HEK293 (cell line): ENCODE results near the gene MCAM.

Experiments
- EGR2 ChIP-seq: fragments of 450-650 bp; formaldehyde crosslinking; IDR thresholded peaks from 2 replicates; pipeline ENCODE4 v1.5.1; 2016; ENCODE audit warnings: low read depth, missing biosample characterization, missing genetic modification characterization
- FEZF1 ChIP-seq: fragments of 450-650 bp; formaldehyde crosslinking; IDR thresholded peaks from 2 replicates; pipeline ENCODE4 v1.5.1; 2016; ENCODE audit warnings: missing biosample characterization, missing genetic modification characterization
- GLIS1 ChIP-seq: fragments of 450-650 bp; formaldehyde crosslinking; IDR thresholded peaks from 2 replicates; pipeline ENCODE4 v1.5.1; 2016; ENCODE audit warnings: missing biosample characterization, missing genetic modification characterization
- PATZ1 ChIP-seq: fragments of 450-650 bp; formaldehyde crosslinking; IDR thresholded peaks from 2 replicates; pipeline ENCODE4 v1.5.1; 2016; ENCODE audit warnings: missing biosample characterization, missing genetic modification characterization
- TRIM28 ChIP-seq: IDR thresholded peaks from 2 replicates; pipeline ENCODE4 v1.6.1; 2011; ENCODE audit warnings: low read length, control low read depth, borderline replicate concordance
- ZBTB17 ChIP-seq: fragments of 450-650 bp; formaldehyde crosslinking; IDR thresholded peaks from 2 replicates; pipeline ENCODE4 v1.5.1; 2016; ENCODE audit warnings: missing biosample characterization, missing genetic modification characterization
- ZFP37 ChIP-seq: fragments of 450-650 bp; formaldehyde crosslinking; IDR thresholded peaks from 2 replicates; pipeline ENCODE4 v1.5.1; 2016; ENCODE audit warnings: missing biosample characterization, missing genetic modification characterization
- ZFP69B ChIP-seq: fragments of 450-650 bp; formaldehyde crosslinking; IDR thresholded peaks from 2 replicates; pipeline ENCODE4 v1.5.1; 2016; ENCODE audit warnings: missing biosample characterization, missing genetic modification characterization
- ZNF341 ChIP-seq: fragments of 450-650 bp; formaldehyde crosslinking; IDR thresholded peaks from 2 replicates; pipeline ENCODE4; 2016; ENCODE audit warnings: low read depth, missing biosample characterization, missing genetic modification characterization
- ZNF398 ChIP-seq: fragments of 450-650 bp; formaldehyde crosslinking; IDR thresholded peaks from 2 replicates; pipeline ENCODE4 v1.5.1; 2017; ENCODE audit warnings: missing biosample characterization, missing genetic modification characterization
- ZNF501 ChIP-seq: fragments of 450-650 bp; formaldehyde crosslinking; IDR thresholded peaks from 2 replicates; pipeline ENCODE4 v1.5.1; 2016; ENCODE audit warnings: missing biosample characterization, missing genetic modification characterization
- ZNF518A ChIP-seq: fragments of 450-650 bp; formaldehyde crosslinking; conservative IDR thresholded peaks from 2 replicates; pipeline ENCODE4 v1.5.1; 2016; ENCODE audit warnings: low read depth, missing biosample characterization, missing genetic modification characterization
- ZNF558 ChIP-seq: fragments of 450-650 bp; formaldehyde crosslinking; IDR thresholded peaks from 2 replicates; pipeline ENCODE4 v1.5.1; 2016; ENCODE audit warnings: missing biosample characterization, missing genetic modification characterization
- ZNF560 ChIP-seq: fragments of 450-650 bp; formaldehyde crosslinking; IDR thresholded peaks from 2 replicates; pipeline ENCODE4 v1.5.1; 2017; ENCODE audit warnings: missing biosample characterization, missing genetic modification characterization, borderline replicate concordance
- ZNF629 ChIP-seq: fragments of 450-650 bp; formaldehyde crosslinking; IDR thresholded peaks from 2 replicates; pipeline ENCODE4 v1.5.1; 2017; ENCODE audit warnings: missing biosample characterization, missing genetic modification characterization
- ZNF645 ChIP-seq: fragments of 450-650 bp; formaldehyde crosslinking; IDR thresholded peaks from 2 replicates; pipeline ENCODE4; 2016; ENCODE audit warnings: missing biosample characterization, missing genetic modification characterization
- ZNF692 ChIP-seq: fragments of 450-650 bp; formaldehyde crosslinking; IDR thresholded peaks from 2 replicates; pipeline ENCODE4 v1.5.1; 2016; ENCODE audit warnings: missing biosample characterization, missing genetic modification characterization
- ZXDB ChIP-seq: fragments of 450-650 bp; formaldehyde crosslinking; IDR thresholded peaks from 2 replicates; pipeline ENCODE4 v1.5.1; 2016; ENCODE audit warnings: missing biosample characterization, missing genetic modification characterization

Gene MCAM

GRCh38 chr11:119361056-119361787, 44.3 kb upstream of the MCAM start (continued):
- TF ChIP-seq ZNF518A = no peak
- peak; percentile 86 for TF ChIP-seq EGR2
- peak; percentile 55 for TF ChIP-seq FEZF1 (tag by site-specific recombination)
- TF ChIP-seq ZBTB17 (tag by site-specific recombination) = peak; percentile 98
- TF ChIP-seq ZNF560 (tag by site-specific recombination) = no peak
- peak; percentile 53 for TF ChIP-seq ZNF629
- peak; percentile 53; the same call in 1 of the 2 replicates for TF ChIP-seq ZXDB (tag by site-specific recombination)
- TF ChIP-seq ZNF341 (tag by site-specific recombination) = peak; percentile 40; the same call in 1 of the 2 replicates
- TF ChIP-seq GLIS1 = peak; percentile 48
- TF ChIP-seq ZNF501 (tag by site-specific recombination) = no peak
- no peak for TF ChIP-seq ZNF645 (tag by site-specific recombination)
- 0 out of 2 replicates have a peak, but pooled peaks have one; percentile 19 for TF ChIP-seq ZNF558
- TF ChIP-seq ZNF692 = peak; percentile 76; the same call in 1 of the 2 replicates
- TF ChIP-seq ZFP37 (tag by site-specific recombination) = 0 out of 2 replicates have a peak, but pooled peaks have one; percentile 26
- peak; percentile 84; the same call in 1 of the 2 replicates for TF ChIP-seq TRIM28
- TF ChIP-seq ZNF398 = peak; percentile 76
- TF ChIP-seq PATZ1 (tag by site-specific recombination) = peak; percentile 69
- TF ChIP-seq ZFP69B (tag by site-specific recombination) = 0 out of 2 replicates have a peak, but pooled peaks have one; percentile 22
